Gastrocnemius medialis (tissue), 4 donors: ENCODE data around the gene DOCK3. TPM values are rescaled to one million over a fixed set of nuclear protein-coding genes. Genes with fewer than 3 reads are reported as not detected.
"Not testable (repeated sequence)": the region's sequence is repeated elsewhere in the genome, so short reads cannot be mapped to it uniquely, and the experiment has no call there.

Experiments
- ATAC-seq, 2 donors: fragments of 150-250 bp; one replicate each; pipeline ENCODE4 v1.9.1; 2016
- DNase-seq, 2 donors: peaks; one replicate each; pipeline ENCODE4 v3.0.0-alpha.2; 2019
- H3K27ac ChIP-seq, 4 donors: fragments of 200-600 bp; sonication (generic); 1 replicate in 1 of 4; 2 replicates in 3 of 4; pipeline ENCODE4 v1.5.1; 2016 to 2018; ENCODE audit warnings: mild to moderate bottlenecking in 2 of 4, moderate library complexity in 1 of 4
- H3K27me3 ChIP-seq, 3 donors: fragments of 200-600 bp; sonication (generic) in 2 of 3; 1 replicate in 1 of 3; 2 replicates in 2 of 3; pipeline versions ENCODE4 v1.5.1 to v1.6.0; 2016 to 2019; ENCODE audit warnings: mild to moderate bottlenecking in 1 of 3, moderate library complexity in 1 of 3
- H3K36me3 ChIP-seq, 2 donors: fragments of 200-600 bp; sonication (generic) in 1 of 2; one replicate each; pipeline ENCODE4 v1.5.1; 2017 to 2018
- H3K4me1 ChIP-seq, 2 donors: fragments of 200-600 bp; sonication (generic) in 1 of 2; one replicate each; pipeline ENCODE4 v1.5.1; 2016 to 2017; ENCODE audit warnings: mild to moderate bottlenecking in 2 of 2
- H3K4me3 ChIP-seq, 4 donors: fragments of 200-600 bp; sonication (generic) in 3 of 4; 1 replicate in 1 of 4; 2 replicates in 3 of 4; pipeline ENCODE4 v1.5.1; 2016 to 2019; ENCODE audit warnings: mild to moderate bottlenecking in 2 of 4
- H3K9me3 ChIP-seq, 3 donors: fragments of 200-600 bp; sonication (generic) in 2 of 3; 1 replicate in 1 of 3; 2 replicates in 2 of 3; pipeline ENCODE4 v1.5.1; 2016 to 2019
- POLR2A ChIP-seq, 2 donors: fragments of 450-650 bp; IDR thresholded peaks; one replicate each; pipeline ENCODE4 v1.6.1; 2017; ENCODE audit warnings: antibody characterized with exemption in 2 of 2, mild to moderate bottlenecking in 2 of 2, moderate library complexity in 2 of 2
- in situ Hi-C, 4 donors: fragments of 200-750 bp; cut with MboI; loops; one replicate each; pipeline versions ENCODE4 v1.15.0 to v1.8.0; 2017; ENCODE audit warnings: low sequenced_read_pairs in 4 of 4
- intact Hi-C: fragments of 100-400 bp; cut with DNase I; formaldehyde crosslinking; loops from one replicate; pipeline ENCODE4 v1.15.1; 2023; ENCODE audit warnings: low total_unique reads
- total RNA-seq, 4 donors: library from RNA; depleted of rRNA; stranded (reverse); fragments of >200 nt; gene quantifications; one replicate each; pipeline versions ENCODE4 v1.1.0 to v1.2.3, GENCODE V29; 2016
- TF ChIP-seq, protein P1 (sequence below), 5 experiments: fragments of 450-650 bp in 3 of 5; fragments of 200-600 bp in 2 of 5; sonication (generic) in 2 of 5; IDR thresholded peaks in 4 of 5; conservative IDR thresholded peaks in 1 of 5; 1 replicate in 4 of 5; 2 replicates in 1 of 5; pipeline ENCODE4 v1.5.1; 2016 to 2019; ENCODE audit warnings: antibody characterized with exemption in 5 of 5, mild to moderate bottlenecking in 3 of 5, moderate library complexity in 3 of 5

Gene DOCK3
- total RNA-seq, 4 donors from 2014 or later, result 0.61 to 3.1 (median 0.73) TPM

- TF ChIP-seq, protein P1, sequence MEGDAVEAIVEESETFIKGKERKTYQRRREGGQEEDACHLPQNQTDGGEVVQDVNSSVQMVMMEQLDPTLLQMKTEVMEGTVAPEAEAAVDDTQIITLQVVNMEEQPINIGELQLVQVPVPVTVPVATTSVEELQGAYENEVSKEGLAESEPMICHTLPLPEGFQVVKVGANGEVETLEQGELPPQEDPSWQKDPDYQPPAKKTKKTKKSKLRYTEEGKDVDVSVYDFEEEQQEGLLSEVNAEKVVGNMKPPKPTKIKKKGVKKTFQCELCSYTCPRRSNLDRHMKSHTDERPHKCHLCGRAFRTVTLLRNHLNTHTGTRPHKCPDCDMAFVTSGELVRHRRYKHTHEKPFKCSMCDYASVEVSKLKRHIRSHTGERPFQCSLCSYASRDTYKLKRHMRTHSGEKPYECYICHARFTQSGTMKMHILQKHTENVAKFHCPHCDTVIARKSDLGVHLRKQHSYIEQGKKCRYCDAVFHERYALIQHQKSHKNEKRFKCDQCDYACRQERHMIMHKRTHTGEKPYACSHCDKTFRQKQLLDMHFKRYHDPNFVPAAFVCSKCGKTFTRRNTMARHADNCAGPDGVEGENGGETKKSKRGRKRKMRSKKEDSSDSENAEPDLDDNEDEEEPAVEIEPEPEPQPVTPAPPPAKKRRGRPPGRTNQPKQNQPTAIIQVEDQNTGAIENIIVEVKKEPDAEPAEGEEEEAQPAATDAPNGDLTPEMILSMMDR (IDR thresholded peaks at IDR 0.05 in 4 of 5, conservative IDR thresholded peaks at IDR 0.05 in 1 of 5), result no peak
- TF ChIP-seq POLR2A (IDR thresholded peaks at IDR 0.05), result no peak
- no peak overlapping the region for H3K4me3 ChIP-seq
- no peaks in the 10 kb centered on the region for H3K4me1 ChIP-seq
- in situ Hi-C loops, result no loop called here
- H3K27ac ChIP-seq, result no peak overlapping the region
- no peak for DNase-seq
- no peaks in the 10 kb centered on the region for H3K27me3 ChIP-seq
- no peak for ATAC-seq
- H3K36me3 ChIP-seq, result no peaks in the 10 kb centered on the region
- peaks cover 0 to 11% (median 4%) of the 10 kb centered on the region in 3 donors for H3K9me3 ChIP-seq
- intact Hi-C loops, result no loop called here
Measured at GRCh38 chr3:51176923-51177322, 502.2 kb downstream of the DOCK3 start.

DNA sequence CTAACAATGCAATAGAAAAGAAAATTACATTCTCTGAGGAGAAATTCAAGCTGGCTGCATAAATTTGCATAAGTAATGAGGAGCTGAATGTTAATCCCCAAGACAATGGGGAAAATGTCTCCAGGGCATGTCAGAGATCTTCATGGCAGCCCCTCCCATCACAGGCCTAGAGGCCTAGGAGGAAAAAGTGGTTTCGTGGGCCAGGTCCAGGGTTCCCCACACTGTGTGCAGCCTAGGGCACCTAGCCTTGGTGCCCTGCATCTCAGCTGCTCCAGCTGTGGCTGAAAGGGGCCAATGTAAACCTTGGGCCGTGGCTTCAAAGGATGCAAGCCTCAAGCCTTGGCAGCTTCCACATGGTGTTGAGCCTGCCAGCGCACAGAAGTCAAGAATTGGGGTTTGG lies 511.7 kb downstream of the DOCK3 start:
- H3K27me3 ChIP-seq, H3K27ac ChIP-seq, H3K36me3 ChIP-seq, H3K4me3 ChIP-seq, ATAC-seq, DNase-seq, H3K4me1 ChIP-seq, H3K9me3 ChIP-seq, intact Hi-C loops, in situ Hi-C loops: not testable (repeated sequence)

- no peaks in the 10 kb centered on the region for H3K9me3 ChIP-seq
- no peak for DNase-seq
- in situ Hi-C loops, result no loop called here
- no peak overlapping the region for H3K4me3 ChIP-seq
- H3K4me1 ChIP-seq, result no peaks in the 10 kb centered on the region
- TF ChIP-seq, protein P1 (IDR thresholded peaks at IDR 0.05 in 4 of 5, conservative IDR thresholded peaks at IDR 0.05 in 1 of 5), result no peak
- TF ChIP-seq POLR2A (IDR thresholded peaks at IDR 0.05), result no peak
- ATAC-seq, result no peak
- H3K36me3 ChIP-seq, result no peaks in the 10 kb centered on the region
- H3K27me3 ChIP-seq, result no peaks in the 10 kb centered on the region
- no peak overlapping the region for H3K27ac ChIP-seq
- intact Hi-C loops, result no loop called here
Measured at GRCh38 chr3:51190199-51190598, 515.5 kb downstream of the DOCK3 start.

- H3K9me3 ChIP-seq, result no peaks in the 10 kb centered on the region
- ATAC-seq, result no peak
- in situ Hi-C loops, result no loop called here
Measured at GRCh38 chr3:51190827-51191226, 516.1 kb downstream of the DOCK3 start.

DNA sequence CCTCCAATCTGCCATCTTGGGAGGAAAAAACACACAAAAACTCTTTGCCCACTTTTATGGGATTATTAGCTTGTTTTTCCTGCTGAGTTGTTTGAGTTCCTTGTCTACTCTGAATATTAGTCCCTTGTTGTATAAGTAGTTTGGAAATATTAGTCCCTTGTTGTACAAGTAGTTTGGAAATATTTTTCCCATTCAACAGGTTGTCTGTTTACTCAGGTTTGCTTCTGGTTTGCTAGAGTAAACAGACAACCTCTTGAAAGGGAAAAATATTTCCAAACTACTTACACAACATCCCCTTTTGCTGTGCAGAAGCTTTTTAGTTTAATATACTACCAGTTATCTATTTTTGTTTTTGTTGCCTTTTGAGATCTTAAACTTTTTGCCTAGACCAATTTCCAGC lies 517.0 kb downstream of the DOCK3 start:
- Histone ChIP-seq H3K27me3 (no peaks in the 10 kb centered on the region), H3K9me3 (no peaks in the 10 kb centered on the region), H3K4me1 (no peaks in the 10 kb centered on the region), H3K4me3 (no peak overlapping the region), H3K36me3 (no peaks in the 10 kb centered on the region), H3K27ac (no peak overlapping the region)
- intact Hi-C loops, result no loop called here
- DNase-seq (no peak), ATAC-seq (no peak)
- in situ Hi-C loops, result no loop called here
- TF ChIP-seq POLR2A (IDR thresholded peaks at IDR 0.05), result no peak
- TF ChIP-seq, protein P1 (IDR thresholded peaks at IDR 0.05 in 4 of 5, conservative IDR thresholded peaks at IDR 0.05 in 1 of 5), result no peak

More at GRCh38 chr3:51190827-51191226, 516.1 kb downstream of the DOCK3 start:
- Histone ChIP-seq H3K27ac (no peak overlapping the region), H3K27me3 (no peaks in the 10 kb centered on the region), H3K4me1 (no peaks in the 10 kb centered on the region), H3K4me3 (no peak overlapping the region), H3K36me3 (no peaks in the 10 kb centered on the region)
- TF ChIP-seq POLR2A (IDR thresholded peaks at IDR 0.05), result no peak
- TF ChIP-seq, protein P1 (IDR thresholded peaks at IDR 0.05 in 4 of 5, conservative IDR thresholded peaks at IDR 0.05 in 1 of 5), result no peak
- intact Hi-C loops, result no loop called here
- DNase-seq, result no peak
